ENCODE measurements around the gene TDRD10. TPM values are rescaled to one million over a fixed set of nuclear protein-coding genes. Genes with fewer than 3 reads are reported as not detected.

TDRD10 gene
- total and polyA plus RNA-seq, 5 donors = 2.8 to 4.9 (median 3.4) TPM

DNA sequence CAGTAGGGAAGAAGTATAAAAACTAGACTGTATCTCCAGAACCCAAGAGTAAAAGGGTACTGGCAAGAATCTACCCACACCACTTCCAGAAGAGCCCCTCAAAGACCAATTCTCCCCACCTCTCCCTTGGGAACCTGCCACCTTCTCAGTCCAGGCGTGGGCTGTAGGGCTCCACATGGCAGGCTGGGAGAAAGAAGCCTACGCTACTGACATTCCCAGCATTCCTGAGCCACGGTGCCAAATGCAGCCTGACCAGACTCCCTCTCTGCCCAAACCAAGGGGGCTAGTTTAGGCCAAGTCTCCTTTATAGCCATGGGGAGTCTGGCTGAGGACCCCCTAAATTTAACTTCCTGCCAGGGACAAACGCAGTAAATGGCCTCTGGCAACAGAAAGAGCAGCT, 54.4 kb downstream of the TDRD10 start:
- 11% methylated on average over 4 of the region's 4 CpGs for WGBS
- intact Hi-C loops (cut with DNase I) = loop anchor here in 2 of 4 donors (5.0 to 10.0 kb wide), 2 partner anchors 321 to 518 kb away; partner anchors contain the start of gene EFNA3 (in 1 of the 2)
- Histone ChIP-seq H3K27me3 (ENCODE audit: control insufficient read depth, insufficient read depth) (no peaks in the 10 kb centered on the region), H3K9me3 (ENCODE audit: control insufficient read depth, low read length) (no peaks in the 10 kb centered on the region), H3K4me1 (ENCODE audit: control insufficient read depth, insufficient read depth, low read length) (peaks cover 9% of the 10 kb centered on the region), H3K4me3 (ENCODE audit: low read length) (peak overlapping the region; percentile 97), H3K27ac (ENCODE audit: low read length) (peak overlapping the region; percentile 50)
- no peak for DNase-seq
- no peak for ATAC-seq

DNA sequence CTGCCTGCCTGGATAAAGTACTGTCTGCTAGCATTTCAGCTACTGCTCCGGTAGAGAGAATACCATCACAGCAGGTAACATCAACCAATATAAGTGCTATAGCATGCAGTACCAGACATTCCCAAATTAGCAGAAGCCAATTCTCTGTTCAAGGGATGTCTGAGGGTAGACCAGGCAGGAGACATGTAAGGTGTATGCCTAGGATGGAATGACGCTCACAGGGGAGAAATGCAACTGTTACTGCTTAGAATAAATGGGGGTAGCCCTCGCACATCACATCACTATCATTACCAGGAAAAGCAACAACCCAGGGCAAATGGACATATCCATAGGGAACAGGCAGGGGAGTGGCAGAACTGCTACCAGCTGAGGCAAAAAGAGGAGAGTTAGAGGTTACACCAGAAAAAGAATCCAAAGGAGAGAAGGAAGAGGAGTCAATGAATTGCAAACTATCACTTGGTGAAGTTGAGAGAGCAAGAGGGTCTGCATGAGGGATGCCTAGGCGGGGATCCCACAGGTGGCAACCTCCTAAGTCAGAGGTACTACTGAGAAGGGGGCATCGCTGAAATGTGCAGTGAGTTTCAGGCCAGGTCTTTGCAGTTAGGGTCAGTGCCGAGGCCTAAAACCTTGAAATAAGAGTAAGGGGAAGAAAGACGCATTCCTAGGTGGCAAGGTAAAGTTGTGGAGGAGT, 55.4 kb downstream of the TDRD10 start:
- H3K4me1 ChIP-seq (ENCODE audit: control insufficient read depth, insufficient read depth, low read length) = peaks cover 9% of the 10 kb centered on the region
- H3K4me3 ChIP-seq (ENCODE audit: low read length) = peak overlapping the region; percentile 97
- intact Hi-C loops (cut with DNase I) = loop anchor here in 2 of 4 donors (5.0 to 10.0 kb wide), 2 partner anchors 320 to 517 kb away; partner anchors contain the start of gene EFNA3 (in 1 of the 2)
- 12% methylated on average over 7 of the region's 7 CpGs for WGBS
- H3K27me3 ChIP-seq (ENCODE audit: control insufficient read depth, insufficient read depth) = no peaks in the 10 kb centered on the region
- ATAC-seq (no peak), DNase-seq (no peak)
- no peaks in the 10 kb centered on the region for H3K9me3 ChIP-seq (ENCODE audit: control insufficient read depth, low read length)
- peak overlapping the region; percentile 66 for H3K27ac ChIP-seq (ENCODE audit: low read length)

DNA sequence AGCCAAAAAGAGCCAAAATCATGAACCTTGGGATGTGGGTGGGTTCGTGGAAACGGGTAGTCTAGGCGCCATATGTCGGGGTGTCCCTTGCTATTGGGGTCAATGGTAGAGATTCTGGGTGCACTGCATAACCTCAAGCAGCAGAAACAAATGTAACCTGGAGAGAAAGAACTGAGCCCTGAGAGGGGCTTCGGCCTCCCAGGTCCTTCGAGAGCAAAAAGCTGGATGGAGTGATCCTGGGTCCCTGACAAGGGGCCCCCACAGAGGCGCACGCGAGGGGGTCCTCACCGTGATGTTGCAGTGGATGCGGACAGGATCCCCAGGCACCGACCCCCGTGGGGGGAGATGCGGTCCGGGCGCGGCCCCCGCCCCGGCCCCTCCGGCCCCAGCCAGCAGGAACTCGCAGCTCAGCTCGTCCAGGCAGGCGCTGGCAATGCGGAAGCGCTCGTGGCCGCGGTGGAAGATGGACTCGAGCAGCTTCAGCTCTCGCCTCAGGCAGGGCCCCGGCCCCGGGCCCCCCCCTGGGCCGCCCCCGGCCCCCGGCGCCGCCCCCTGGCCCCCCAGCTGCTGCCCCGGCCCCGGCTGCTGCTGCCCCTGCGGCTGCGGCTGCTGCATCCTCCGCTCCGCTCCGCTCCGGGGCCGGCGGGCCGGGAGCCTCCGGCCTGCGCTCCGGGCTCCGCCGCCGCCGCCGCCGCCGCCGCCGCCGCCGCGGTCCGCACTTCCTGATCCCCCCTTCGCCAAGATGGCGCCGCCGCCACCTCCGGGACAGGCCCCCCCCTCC, 56.1 kb downstream of the TDRD10 start, which contains the start of gene UBE2Q1:
TSS of gene UBE2Q1 (minus strand) at position 724 of the 781 bp plus-strand sequence. CDS start at position 615, 109 bp downstream.
- WGBS = under 1% methylated on average over 58 of the region's 69 CpGs
- intact Hi-C loops (cut with DNase I) = loop anchor here in 2 of 4 donors (5.0 to 10.0 kb wide), 2 partner anchors 319 to 517 kb away; partner anchors contain the start of gene EFNA3 (in 1 of the 2)
- DNase-seq = peak; percentile 64 to 88 (median 84)

DNA sequence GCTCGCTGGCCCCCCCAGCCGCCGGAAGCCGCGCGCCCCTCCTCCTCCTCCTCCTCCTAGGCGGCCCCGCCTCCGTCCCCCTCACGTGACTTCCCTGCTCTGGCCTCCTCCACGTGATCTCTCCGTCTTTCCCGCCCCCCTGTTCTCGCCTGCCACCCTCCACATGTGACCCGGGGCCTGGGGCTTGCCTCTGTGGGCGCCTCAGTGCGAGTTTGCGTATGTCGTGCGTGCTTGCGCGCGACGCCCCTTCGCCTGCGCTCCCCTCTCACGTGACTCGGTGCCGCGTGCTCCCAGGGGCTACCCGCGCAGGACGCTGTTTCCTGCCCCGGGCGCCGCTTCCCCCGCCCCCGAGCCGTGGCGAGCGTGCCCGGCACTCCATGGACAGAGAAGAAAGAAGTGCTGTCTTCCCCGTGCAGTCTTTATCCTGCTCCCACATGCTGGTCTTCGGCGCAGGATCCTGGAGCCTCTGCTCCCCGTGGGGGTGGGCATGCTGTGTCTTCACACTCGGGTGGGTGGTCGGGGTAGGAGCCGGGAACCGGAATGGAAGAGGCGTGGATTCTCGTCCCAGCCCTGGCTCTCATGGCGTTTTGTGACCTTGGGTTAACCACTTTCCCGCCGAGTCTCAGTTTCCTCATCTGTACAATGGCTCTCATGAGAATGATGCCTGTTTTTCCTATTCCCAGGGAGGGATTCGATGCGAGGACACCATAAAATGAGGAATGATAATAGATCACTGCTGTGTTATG, 56.9 kb downstream of the TDRD10 start:
- H3K4me3 ChIP-seq (ENCODE audit: low read length) = peak overlapping the region; percentile 97
- H3K9me3 ChIP-seq (ENCODE audit: control insufficient read depth, low read length) = no peaks in the 10 kb centered on the region
- peak overlapping the region; percentile 94 for H3K27ac ChIP-seq (ENCODE audit: low read length)
- H3K4me1 ChIP-seq (ENCODE audit: control insufficient read depth, insufficient read depth, low read length) = peaks cover 9% of the 10 kb centered on the region
- intact Hi-C loops (cut with DNase I) = loop anchor here in 2 of 4 donors (5.0 to 10.0 kb wide), 2 partner anchors 318 to 516 kb away; partner anchors contain the start of gene EFNA3 (in 1 of the 2)
- under 1% methylated on average over 56 of the region's 57 CpGs for WGBS
- ATAC-seq (peak; percentile 97 to 98), DNase-seq (peak; percentile 99 to 100 (median 100))
- H3K27me3 ChIP-seq (ENCODE audit: control insufficient read depth, insufficient read depth) = no peaks in the 10 kb centered on the region

More for the DNA sequence above, 56.1 kb downstream of the TDRD10 start, which contains the start of gene UBE2Q1:
- peak in 1 of 2 donors; percentile 3 for ATAC-seq
- no peaks in the 10 kb centered on the region for H3K9me3 ChIP-seq (ENCODE audit: control insufficient read depth, low read length)
- peak within 1 kb of the TSS; percentile 97 for H3K4me3 ChIP-seq (ENCODE audit: low read length)
- no peaks in the 10 kb centered on the region for H3K27me3 ChIP-seq (ENCODE audit: control insufficient read depth, insufficient read depth)
- H3K27ac ChIP-seq (ENCODE audit: low read length) = peak within 1 kb of the TSS; percentile 94
- peaks cover 9% of the 10 kb centered on the region for H3K4me1 ChIP-seq (ENCODE audit: control insufficient read depth, insufficient read depth, low read length)

DNA sequence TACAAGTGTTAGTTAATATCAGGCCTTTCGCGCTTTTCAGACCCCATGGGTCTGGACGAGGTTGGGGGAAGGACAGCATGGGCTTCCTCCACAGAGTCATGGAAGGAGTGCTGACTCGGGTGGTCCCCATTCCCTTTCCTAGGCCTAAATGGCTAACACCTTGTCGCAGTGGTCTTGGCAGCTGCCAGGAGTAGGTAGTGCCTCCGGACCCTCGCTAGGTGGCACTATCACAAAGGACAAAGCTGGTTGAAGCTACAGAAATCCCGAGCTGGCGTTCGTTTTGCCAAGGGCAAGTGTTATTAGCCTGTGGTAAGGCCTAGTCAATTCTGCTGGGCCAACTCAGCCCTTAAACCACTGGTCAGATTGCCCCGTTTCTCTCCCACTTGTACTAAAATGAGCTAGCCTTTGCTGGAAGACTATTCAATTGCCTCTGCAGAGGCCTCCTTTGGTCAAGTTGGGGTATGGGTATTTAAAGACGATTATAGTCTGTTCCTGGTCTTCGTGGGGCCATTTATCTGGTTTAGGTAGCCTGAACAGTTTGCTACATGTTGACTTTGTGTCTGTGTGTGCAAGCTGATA, 57.5 kb downstream of the TDRD10 start:
- no peaks in the 10 kb centered on the region for H3K9me3 ChIP-seq (ENCODE audit: control insufficient read depth, low read length)
- intact Hi-C loops (cut with DNase I) = loop anchor here (5.0 to 10.0 kb wide), 4 partner anchors 195 to 515 kb away; partner anchors contain the start of genes KCNN3 (in 2 of the 4) and EFNA3 (in 1 of the 4)
- no peaks in the 10 kb centered on the region for H3K27me3 ChIP-seq (ENCODE audit: control insufficient read depth, insufficient read depth)
- DNase-seq (peak; percentile 87 to 93 (median 88)), ATAC-seq (peak; percentile 77 to 79)
- H3K27ac ChIP-seq (ENCODE audit: low read length) = peak overlapping the region; percentile 94
- 12% methylated on average over 13 of the region's 13 CpGs for WGBS
- H3K4me3 ChIP-seq (ENCODE audit: low read length) = peak overlapping the region; percentile 31
- peaks cover 9% of the 10 kb centered on the region for H3K4me1 ChIP-seq (ENCODE audit: control insufficient read depth, insufficient read depth, low read length)

DNA sequence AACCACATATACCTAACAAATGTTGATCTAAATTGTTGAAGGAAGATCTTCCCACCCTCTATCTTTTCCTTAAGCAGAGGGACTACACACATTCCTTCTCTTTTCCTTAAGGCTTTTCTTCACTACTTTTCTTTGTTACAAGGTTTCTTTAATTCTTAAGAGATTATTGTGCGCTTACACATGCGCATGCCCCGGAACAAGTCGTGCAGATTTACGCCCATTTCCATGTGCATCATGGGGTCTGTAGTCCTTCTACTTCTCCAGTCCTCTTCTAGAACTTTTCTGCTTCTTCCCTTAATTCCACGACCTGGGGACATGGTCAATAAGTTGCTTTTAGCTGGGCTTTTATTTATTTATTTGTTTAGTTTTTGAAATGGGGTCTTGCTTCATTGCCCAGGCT, 63.9 kb downstream of the TDRD10 start:
- Histone ChIP-seq H3K9me3 (ENCODE audit: control insufficient read depth, low read length) (no peaks in the 10 kb centered on the region), H3K27ac (ENCODE audit: low read length) (no peak overlapping the region), H3K4me3 (ENCODE audit: low read length) (no peak overlapping the region), H3K4me1 (ENCODE audit: control insufficient read depth, insufficient read depth, low read length) (no peaks in the 10 kb centered on the region), H3K27me3 (ENCODE audit: control insufficient read depth, insufficient read depth) (no peaks in the 10 kb centered on the region)
- DNase-seq = no peak
- 85% methylated on average over 6 of the region's 6 CpGs for WGBS
- no peak for ATAC-seq
- intact Hi-C loops (cut with DNase I) = loop anchor here in 3 of 4 donors (10.0 kb wide), 2 partner anchors 189 to 309 kb away; partner anchors contain the start of gene KCNN3 (in 2 of the 3)

DNA sequence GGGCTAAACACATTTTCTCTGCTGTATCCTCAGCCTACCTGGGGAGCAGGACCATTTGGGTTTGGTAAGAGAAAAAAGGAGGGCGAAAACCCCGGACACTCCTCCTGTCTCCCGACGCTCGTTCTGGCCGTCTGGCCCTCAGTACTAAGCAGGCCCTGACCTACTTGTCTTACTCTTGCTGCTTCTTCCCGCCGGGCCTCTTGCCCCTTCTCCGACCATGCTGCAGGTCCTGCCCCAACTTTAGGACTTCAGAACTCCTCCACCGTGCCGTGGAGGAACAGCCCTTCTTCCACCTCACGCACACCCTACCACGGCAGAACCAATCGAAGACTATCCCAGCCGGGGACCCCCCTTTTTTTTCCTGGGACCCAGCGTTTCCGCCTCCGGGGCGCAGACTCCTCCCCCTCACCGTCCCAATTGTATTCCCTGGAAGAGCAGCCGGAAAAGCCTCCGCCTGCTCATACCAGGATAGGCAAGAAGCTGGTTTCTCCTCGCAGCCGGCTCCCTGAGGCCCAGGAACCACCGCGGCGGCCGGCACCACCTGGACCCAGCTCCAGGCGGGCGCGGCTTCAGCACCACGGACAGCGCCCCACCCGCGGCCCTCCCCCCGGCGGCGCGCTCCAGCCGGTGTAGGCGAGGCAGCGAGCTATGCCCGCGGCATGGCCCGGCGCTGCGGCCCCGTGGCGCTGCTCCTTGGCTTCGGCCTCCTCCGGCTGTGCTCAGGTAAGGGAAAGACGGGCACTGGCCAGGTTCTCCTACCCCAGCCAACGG, 65.6 kb downstream of the TDRD10 start, which contains the start of gene CHRNB2:
TSS of gene CHRNB2 (plus strand) at position 393 of the 771 bp plus-strand sequence. CDS start at position 660, 267 bp downstream.
- intact Hi-C loops (cut with DNase I) = loop anchor here in 3 of 4 donors (10.0 kb wide), 2 partner anchors 187 to 307 kb away; partner anchors contain the start of gene KCNN3 (in 2 of the 3)
- ATAC-seq (peak; percentile 93), DNase-seq (peak; percentile 72 to 90 (median 89))
- H3K4me1 ChIP-seq (ENCODE audit: control insufficient read depth, insufficient read depth, low read length) = no peaks in the 10 kb centered on the region
- 3% methylated on average over 53 of the region's 53 CpGs for WGBS
- H3K9me3 ChIP-seq (ENCODE audit: control insufficient read depth, low read length) = no peaks in the 10 kb centered on the region
- no peaks in the 10 kb centered on the region for H3K27me3 ChIP-seq (ENCODE audit: control insufficient read depth, insufficient read depth)
- no peak within 1 kb of the TSS for H3K27ac ChIP-seq (ENCODE audit: low read length)
- H3K4me3 ChIP-seq (ENCODE audit: low read length) = no peak within 1 kb of the TSS

DNA sequence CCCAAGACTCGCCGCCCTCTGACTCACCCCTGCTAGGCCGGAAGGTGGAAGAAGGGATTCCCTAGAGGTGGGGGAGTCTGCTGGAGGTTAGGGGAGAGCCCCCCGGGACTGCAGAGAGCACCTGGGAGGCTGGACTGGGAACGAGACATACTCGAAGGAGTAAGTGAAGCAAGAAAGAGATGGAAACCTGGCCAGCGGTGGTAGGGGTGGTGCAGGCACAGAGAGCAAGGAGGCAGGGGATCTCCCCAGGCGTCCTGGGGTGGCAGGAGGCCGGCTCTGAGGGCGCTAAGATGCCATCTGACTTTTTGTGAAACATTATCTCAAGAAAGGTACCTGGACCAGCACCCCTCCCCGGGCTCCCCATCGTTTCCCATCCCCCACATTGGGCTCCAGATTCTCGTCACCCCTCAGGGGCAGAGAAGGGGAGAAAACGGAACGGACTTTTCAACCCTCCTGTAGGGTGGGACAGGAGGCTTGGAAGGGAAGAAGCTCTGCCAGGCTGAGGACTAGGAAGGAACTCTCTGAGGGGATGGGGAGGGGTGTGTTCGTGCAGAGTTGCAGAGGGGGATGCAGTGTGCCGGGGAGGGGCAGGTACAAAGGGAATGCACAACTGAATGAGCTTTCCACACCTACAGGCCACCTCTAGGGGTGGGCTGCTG, 66.3 kb downstream of the TDRD10 start:
- intact Hi-C loops (cut with DNase I) = loop anchor here in 3 of 4 donors (10.0 kb wide), 2 partner anchors 187 to 307 kb away; partner anchors contain the start of gene KCNN3 (in 2 of the 3)
- DNase-seq (no peak), ATAC-seq (no peak)
- Histone ChIP-seq H3K27ac (ENCODE audit: low read length) (no peak overlapping the region), H3K4me3 (ENCODE audit: low read length) (no peak overlapping the region), H3K4me1 (ENCODE audit: control insufficient read depth, insufficient read depth, low read length) (no peaks in the 10 kb centered on the region), H3K9me3 (ENCODE audit: control insufficient read depth, low read length) (no peaks in the 10 kb centered on the region), H3K27me3 (ENCODE audit: control insufficient read depth, insufficient read depth) (no peaks in the 10 kb centered on the region)
- 36% methylated on average over 17 of the region's 17 CpGs for WGBS
